ENCODE data around the gene KLF6. TPM values are rescaled to one million over a fixed set of nuclear protein-coding genes. Genes with fewer than 3 reads are reported as not detected.

KLF6 gene
- total and polyA plus RNA-seq, 9 of the 15 experiments (the other 6 are each of a cell fraction or from before 2014, with no cell fraction given): 3.2 to 23.9 (median 8.0) TPM

DNA sequence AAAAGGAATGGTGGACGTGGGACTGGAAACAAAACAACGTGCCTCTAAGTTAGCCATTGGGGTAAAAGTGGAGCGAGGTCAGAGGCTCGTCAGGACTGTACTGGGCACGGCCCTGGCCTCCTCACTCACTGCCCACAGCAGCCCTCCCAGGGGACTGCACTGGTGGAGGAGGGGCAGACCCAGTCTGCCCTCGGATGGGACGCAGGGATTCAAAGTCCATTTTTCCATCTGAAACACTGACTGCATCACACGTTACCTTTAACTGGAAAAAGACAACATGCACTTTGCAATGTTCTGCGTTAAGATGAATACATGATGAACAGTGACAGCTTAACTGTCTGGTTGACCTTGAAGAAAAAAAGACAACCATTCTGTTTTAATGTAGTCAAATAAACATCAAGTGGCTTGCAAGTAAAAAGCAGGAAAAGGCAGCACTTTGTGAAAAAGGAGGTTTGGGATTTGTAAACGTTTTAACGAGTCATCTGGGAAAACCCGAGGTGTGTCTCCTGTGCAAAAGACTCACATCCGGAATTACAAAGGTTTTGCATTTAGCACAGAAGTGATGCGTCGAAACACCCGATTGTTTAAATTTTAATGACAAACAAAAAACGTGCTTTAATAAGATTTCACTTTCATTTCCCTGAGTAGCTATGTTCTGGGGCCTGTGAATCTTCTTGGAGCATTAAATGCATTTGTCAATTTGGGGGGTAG lies 18.8 kb downstream of the KLF6 start:
- H3K36me3 ChIP-seq (ENCODE audit: control insufficient read depth, insufficient read depth, low read length): no peaks in the 10 kb centered on the region; the same call in 2 of the 3 replicates
- no peaks in the 10 kb centered on the region; a peak in 1 of 5 replicates for H3K27me3 ChIP-seq (ENCODE audit: control insufficient read depth in 2 of 2, insufficient read depth in 2 of 2, low read length in 2 of 2)
- H3K79me2 ChIP-seq (ENCODE audit: control insufficient read depth, insufficient read depth, low read length): no peaks in the 10 kb centered on the region
- WGBS (ENCODE audit: insufficient coverage, low coverage, missing lambda C conversion rate): 63% methylated on average over 16 of the region's 17 CpGs
- no peak overlapping the region for H3K4me3 ChIP-seq
- H3K9me3 ChIP-seq (replicated peaks; ENCODE audit: control insufficient read depth, insufficient read depth, low read depth, low read length): no peaks in the 10 kb centered on the region
- no peak overlapping the region for H3K4me2 ChIP-seq (ENCODE audit: insufficient read depth, low read length)
- in situ Hi-C loops (cut with MboI) (no loop called here), intact Hi-C loops (cut with micrococcal nuclease) (no loop called here)
- no TSS peak for BruUV-seq (replicated peaks)
- ChIA-PET CTCF (ENCODE audit: low intra/inter-chr PET ratio) (no interaction called here), POLR2A (interaction anchor here (5.5 kb wide), 1 partner anchor 9 kb away, joined by 69 read pairs; no protein-coding TSS in a partner anchor)
- H2AFZ ChIP-seq (ENCODE audit: low read depth, low read length): peak overlapping the region; percentile 78
- no peak overlapping the region for H3K9ac ChIP-seq (ENCODE audit: insufficient read depth in 1 of 2, low read depth in 2 of 2, low read length in 2 of 2)
- no peak for DNase-seq (ENCODE audit: extremely low read depth in 1 of 4, low spot score in 3 of 4)
- no peaks in the 10 kb centered on the region for H3K9me1 ChIP-seq (ENCODE audit: control insufficient read depth, insufficient read depth, low read length)
- no peaks in the 10 kb centered on the region for H4K20me1 ChIP-seq (replicated peaks; ENCODE audit: control insufficient read depth, insufficient read depth, low read length)
- peaks cover 12 to 43% of the 10 kb centered on the region in 2 experiments for H3K4me1 ChIP-seq (replicated peaks in 1 of 2; ENCODE audit: control insufficient read depth in 2 of 2, insufficient read depth in 2 of 2, low read length in 2 of 2)
- no peak for ATAC-seq
- H3K27ac ChIP-seq (ENCODE audit: extremely low read depth, low read depth, low read length): no peak overlapping the region
- no peak for FAIRE-seq
- no peak for TF ChIP-seq SNIP1 (IDR thresholded peaks at IDR 0.05; ENCODE audit: low read depth)
- TF ChIP-seq, protein P1, sequence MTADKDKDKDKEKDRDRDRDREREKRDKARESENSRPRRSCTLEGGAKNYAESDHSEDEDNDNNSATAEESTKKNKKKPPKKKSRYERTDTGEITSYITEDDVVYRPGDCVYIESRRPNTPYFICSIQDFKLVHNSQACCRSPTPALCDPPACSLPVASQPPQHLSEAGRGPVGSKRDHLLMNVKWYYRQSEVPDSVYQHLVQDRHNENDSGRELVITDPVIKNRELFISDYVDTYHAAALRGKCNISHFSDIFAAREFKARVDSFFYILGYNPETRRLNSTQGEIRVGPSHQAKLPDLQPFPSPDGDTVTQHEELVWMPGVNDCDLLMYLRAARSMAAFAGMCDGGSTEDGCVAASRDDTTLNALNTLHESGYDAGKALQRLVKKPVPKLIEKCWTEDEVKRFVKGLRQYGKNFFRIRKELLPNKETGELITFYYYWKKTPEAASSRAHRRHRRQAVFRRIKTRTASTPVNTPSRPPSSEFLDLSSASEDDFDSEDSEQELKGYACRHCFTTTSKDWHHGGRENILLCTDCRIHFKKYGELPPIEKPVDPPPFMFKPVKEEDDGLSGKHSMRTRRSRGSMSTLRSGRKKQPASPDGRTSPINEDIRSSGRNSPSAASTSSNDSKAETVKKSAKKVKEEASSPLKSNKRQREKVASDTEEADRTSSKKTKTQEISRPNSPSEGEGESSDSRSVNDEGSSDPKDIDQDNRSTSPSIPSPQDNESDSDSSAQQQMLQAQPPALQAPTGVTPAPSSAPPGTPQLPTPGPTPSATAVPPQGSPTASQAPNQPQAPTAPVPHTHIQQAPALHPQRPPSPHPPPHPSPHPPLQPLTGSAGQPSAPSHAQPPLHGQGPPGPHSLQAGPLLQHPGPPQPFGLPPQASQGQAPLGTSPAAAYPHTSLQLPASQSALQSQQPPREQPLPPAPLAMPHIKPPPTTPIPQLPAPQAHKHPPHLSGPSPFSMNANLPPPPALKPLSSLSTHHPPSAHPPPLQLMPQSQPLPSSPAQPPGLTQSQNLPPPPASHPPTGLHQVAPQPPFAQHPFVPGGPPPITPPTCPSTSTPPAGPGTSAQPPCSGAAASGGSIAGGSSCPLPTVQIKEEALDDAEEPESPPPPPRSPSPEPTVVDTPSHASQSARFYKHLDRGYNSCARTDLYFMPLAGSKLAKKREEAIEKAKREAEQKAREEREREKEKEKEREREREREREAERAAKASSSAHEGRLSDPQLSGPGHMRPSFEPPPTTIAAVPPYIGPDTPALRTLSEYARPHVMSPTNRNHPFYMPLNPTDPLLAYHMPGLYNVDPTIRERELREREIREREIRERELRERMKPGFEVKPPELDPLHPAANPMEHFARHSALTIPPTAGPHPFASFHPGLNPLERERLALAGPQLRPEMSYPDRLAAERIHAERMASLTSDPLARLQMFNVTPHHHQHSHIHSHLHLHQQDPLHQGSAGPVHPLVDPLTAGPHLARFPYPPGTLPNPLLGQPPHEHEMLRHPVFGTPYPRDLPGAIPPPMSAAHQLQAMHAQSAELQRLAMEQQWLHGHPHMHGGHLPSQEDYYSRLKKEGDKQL (CRISPR knock-in tag; IDR thresholded peaks at IDR 0.05; ENCODE audit: borderline replicate concordance): no peak
- TF ChIP-seq TEAD2 (tag; IDR thresholded peaks at IDR 0.05): no peak
- no peak for TF ChIP-seq PCBP2 (IDR thresholded peaks at IDR 0.05; ENCODE audit: low read depth, low read length, poor library complexity, severe bottlenecking)
- no peak for TF ChIP-seq GTF2E2 (tag; IDR thresholded peaks at IDR 0.05)
- no peak for TF ChIP-seq SP1 (CRISPR knock-in tag; IDR thresholded peaks at IDR 0.05)
- TF ChIP-seq ZC3H8 (IDR thresholded peaks at IDR 0.05): no peak
- no peak for TF ChIP-seq ZNF778 (CRISPR knock-in tag; IDR thresholded peaks at IDR 0.05)
- TF ChIP-seq ZC3H4 (CRISPR knock-in tag; IDR thresholded peaks at IDR 0.05; ENCODE audit: borderline replicate concordance): no peak
- TF ChIP-seq SRSF9 (IDR thresholded peaks at IDR 0.05; ENCODE audit: borderline replicate concordance, low read depth, low read length): no peak
- TF ChIP-seq ZNF707 (CRISPR knock-in tag; conservative IDR thresholded peaks at IDR 0.05): no peak
- no peak for TF ChIP-seq SAFB (IDR thresholded peaks at IDR 0.05; ENCODE audit: borderline replicate concordance, low read depth, low read length)
- no peak for TF ChIP-seq ZNF282 (CRISPR knock-in tag; IDR thresholded peaks at IDR 0.05)
- no peak for TF ChIP-seq BRD9 (IDR thresholded peaks at IDR 0.05; ENCODE audit: low read depth, partially characterized antibody)
- no peak for TF ChIP-seq NBN (IDR thresholded peaks at IDR 0.05; ENCODE audit: low read depth)
- no peak for TF ChIP-seq TAL1 (IDR thresholded peaks at IDR 0.05)
- no peak for TF ChIP-seq ZEB2 (IDR thresholded peaks at IDR 0.05)
- TF ChIP-seq, protein P2, sequence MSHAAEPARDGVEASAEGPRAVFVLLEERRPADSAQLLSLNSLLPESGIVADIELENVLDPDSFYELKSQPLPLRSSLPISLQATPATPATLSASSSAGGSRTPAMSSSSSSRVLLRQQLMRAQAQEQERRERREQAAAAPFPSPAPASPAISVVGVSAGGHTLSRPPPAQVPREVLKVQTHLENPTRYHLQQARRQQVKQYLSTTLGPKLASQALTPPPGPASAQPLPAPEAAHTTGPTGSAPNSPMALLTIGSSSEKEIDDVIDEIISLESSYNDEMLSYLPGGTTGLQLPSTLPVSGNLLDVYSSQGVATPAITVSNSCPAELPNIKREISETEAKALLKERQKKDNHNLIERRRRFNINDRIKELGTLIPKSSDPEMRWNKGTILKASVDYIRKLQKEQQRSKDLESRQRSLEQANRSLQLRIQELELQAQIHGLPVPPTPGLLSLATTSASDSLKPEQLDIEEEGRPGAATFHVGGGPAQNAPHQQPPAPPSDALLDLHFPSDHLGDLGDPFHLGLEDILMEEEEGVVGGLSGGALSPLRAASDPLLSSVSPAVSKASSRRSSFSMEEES (CRISPR knock-in tag; IDR thresholded peaks at IDR 0.05): no peak

Measured in K562 (cell line).